GM18909 (cell line): ENCODE results near the gene BRD2.
"Not testable (repeated sequence)": the region's sequence is repeated elsewhere in the genome, so short reads cannot be mapped to it uniquely, and the experiment has no call there.

Experiments used
- ATAC-seq: cut with Tn5 transposase; IDR thresholded peaks from one replicate; pipeline ENCODE4 v1.9.1; 2021; ENCODE audit warnings: mild to moderate bottlenecking; ENCODE audit not compliant: unreplicated experiment, poor library complexity

The BRD2 gene

DNA sequence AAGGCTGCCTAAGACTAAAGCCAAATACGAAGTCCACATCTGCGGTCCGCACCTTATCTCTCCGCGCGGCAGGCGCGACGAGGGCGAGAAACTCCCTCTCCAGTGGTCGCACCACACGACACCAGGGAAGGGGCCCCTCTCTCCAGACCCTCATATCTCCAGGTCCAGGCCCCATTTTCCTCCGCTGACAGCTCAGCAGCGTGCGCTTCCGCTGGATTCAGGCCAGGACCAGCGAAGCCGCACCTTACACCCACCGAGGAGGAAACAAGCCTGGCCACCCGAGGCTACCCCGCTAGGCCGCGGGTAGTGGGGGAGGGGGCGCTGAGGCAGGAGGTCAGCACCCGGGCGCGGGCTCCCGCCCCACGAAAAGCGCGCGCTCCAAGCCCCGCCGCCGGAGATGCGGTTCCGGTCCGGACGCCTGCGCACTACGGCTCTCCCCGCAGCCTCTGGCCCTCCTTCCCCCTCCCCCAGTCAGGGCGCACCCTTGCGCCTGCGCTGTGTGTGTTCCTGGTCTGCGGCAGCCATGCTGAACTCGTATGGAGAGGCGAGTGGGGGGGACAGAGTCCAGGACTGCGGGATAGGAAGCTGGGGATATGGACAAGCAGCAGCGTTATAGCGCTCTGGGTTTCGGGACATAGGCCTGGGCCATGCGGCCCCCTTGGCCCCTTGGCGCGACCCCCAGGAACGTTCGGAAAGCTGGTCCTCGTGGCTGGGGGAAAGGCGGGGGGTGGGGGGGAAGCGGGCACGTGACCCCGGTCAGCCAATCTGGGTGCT, at the start of gene BRD2:
Gene BRD2, plus strand, starts transcription at position 502 of the 774 bp plus-strand sequence. CDS start 4,305 bp downstream, outside the sequence.
- peak; percentile 39 for ATAC-seq

DNA sequence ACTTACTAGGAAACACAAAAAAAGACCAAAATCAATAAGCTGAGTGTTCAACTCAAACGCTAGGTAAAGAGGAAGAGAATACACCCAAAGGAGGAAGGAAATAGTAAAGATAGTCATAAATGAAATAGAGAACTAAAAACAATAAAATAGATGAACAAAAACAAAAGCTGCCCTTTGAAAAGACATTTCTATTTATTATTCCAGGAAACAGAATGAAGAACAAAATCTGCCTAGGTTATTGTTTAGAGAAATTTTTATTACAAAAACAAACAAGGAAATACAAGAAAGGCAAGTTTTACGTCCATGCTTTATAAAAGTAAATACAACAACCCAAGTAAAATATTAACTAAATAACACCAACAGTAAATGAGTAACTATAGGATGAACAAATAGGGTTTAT, 47.7 kb upstream of the BRD2 start:
- no peak for ATAC-seq

DNA sequence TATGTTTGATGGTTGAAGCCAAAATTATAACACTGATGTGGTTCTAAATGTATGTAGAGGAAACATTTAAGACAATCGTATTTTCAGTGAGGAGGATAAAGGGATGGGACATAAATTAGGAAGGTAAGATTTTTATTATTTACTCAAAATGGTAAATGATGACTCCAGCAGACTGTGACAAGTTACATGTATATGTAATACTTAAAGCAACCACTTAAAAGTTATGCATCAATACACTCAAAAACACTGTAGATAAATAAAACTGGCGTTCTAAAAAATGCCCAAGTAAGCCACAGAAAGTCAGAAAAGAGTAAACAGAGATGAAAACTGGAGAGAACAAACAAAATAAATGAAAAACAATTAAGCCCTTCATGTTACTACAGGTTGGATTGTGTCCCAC, 46.3 kb upstream of the BRD2 start:
- ATAC-seq: no peak

DNA sequence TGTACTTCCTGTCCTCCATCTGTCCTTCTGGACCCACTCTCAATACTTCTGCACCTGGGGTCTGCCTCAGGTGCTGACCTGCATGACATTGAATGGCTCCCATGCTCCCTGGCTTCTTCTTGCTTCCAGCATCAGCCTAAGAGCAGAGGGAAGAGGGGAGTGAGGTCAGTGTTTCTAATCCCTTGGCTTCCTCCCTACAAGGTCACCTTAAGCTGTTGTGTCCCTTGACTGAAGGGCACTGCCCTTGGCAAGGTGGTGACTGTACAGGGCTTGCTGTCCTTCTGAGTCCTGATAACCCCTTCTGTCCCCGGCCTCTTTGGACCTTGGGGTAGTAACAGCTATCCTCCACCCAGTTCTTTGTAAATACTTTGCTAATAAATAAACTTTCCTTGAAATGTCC, 37.2 kb upstream of the BRD2 start:
- ATAC-seq: no peak

DNA sequence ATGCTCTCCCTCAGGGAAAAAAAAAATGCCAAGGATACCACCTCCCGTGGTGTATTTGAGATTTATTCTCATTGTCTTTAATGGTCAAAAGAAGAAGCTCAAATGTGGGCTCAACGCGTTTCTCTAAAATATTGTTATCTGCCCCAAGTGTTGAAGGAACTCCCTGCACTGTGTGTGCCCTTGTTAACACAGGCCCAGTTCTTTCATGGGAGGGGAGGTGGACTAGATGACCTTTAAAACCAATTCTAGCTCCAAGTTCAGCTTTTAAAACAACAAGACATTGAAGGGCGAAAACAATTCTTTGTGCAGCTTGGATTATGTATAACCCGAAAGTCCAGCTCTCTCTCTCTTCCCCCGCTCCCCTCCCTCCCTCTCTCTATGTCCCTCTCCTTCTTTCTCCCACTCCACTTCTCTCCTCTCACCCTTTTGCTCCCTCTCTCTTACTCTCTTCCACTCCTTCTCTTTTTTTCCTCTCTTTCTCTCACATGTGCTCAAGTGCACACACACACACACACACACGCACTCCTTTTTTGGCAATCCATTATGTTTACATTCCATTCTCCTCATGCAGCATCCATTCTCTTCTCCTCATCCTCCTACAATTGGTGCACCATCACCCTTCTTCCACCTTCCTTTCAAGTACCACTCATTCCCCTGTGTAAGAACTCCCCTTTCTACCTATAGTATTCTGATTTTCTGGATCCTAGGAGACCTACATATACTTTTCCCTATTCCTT, 36.1 kb upstream of the BRD2 start:
- no peak for ATAC-seq

DNA sequence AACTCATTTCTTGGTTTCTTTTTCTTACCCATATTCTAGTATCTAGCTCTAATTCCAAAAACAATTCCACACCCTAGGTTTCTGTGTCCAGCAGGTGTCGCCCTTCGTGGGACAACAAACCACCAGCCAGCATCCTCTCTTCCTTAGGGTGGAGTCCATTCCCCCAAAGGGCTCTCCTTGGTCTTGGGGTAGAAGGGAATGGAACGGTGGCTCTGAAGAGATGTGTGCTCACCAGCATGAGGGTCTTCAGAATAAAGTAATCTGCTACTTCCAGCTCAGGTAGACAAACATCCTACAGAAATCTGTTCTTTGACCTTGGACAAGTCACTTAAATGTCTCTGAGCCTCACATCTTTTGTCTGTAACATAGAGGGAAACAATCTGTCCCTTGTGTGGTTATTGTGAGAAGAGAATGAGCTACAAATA, 34.7 kb upstream of the BRD2 start:
- ATAC-seq: no peak

DNA sequence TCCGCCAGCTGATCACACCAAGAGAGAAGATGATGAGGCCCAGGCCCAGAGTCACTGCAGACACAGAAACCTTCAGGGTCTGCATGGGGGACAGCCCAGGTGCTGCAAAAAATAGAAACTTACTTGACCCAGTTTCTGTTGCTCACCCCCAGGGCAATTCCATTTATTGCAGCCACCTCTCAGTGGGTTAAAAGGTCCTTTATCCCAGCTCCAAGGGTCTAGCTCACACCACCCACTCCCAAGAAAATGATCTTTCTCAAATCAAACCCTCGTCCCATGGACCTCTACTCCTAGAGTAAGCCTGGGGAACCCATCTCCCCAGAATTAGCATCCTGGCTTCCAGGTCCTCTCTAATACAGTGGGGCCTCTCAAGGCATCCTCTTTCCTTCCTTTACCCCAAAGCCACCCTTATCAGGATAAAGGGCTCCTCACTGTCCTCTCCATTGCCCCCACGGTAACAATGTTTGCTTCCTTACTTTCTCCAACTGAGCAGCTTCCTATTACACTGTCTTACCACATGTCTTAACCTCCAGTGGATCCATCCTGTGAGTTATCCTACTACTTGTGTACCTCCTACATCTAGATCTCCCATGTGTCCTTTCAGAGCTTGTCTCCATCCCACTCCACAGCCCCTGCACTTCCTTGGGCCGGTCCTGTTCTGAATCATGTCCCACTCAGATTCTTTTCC, 32.7 kb upstream of the BRD2 start:
- no peak for ATAC-seq

DNA sequence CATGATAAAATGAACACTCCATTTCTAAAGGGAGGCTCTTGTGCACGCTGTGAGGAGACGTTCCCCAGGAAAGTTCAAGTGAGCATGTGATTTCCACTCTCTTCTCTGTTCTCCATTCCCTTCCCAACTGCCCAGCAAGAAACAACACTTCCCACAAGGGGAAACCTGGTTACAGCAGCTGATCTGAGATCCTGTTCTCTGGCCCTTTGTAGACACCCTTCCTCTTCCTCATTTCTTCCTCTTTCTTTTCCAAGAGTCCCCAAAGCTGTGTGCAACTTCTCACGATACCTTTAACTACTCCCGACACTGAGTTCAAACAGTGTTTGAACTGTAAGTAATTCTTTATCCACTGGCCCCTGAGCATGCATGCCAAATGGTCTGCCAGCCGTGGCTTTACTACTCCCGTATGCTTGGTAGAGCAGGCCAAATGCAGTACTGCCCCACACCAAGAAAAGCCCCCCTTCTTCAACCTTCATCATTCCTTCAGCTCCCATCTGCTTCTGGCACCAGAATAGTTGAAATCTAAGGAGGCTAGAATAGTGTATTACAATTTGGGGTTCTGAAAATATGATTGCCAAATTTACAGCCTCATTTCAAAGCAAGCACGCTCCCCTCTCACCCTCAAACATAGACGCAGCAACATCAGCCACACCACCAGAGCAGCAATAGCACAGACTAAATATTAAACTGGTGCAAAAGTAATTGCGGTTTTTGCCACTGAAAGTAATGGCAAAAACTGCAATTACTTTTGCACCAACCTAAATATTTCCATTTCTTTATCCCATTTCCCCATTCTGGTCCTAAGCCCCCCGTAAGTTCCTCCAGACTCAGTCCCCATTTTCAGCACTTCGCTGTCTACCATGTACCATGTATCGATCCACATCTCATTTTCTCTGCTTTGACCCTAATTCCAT, 31.9 kb upstream of the BRD2 start:
- no peak for ATAC-seq

DNA sequence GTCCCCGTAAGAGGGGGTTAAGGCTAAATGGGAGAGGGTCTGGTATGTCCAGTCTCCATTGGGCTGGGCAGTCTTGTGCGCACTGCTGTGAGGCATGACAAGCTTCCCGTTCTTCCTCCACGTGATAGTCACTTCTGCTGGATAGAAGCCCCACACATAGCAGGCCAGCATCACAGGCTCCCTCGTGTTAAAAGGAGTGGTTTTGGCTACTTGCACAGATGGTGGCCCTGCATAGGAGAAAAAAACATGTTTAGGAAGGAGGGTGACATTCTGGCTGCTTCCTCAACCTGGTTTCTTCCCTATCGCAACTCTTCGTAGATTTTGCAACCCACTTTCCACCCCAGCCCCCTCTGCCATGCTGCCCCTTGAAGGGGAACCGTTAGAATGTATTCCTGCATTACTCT, 31.2 kb upstream of the BRD2 start:
- no peak for ATAC-seq

DNA sequence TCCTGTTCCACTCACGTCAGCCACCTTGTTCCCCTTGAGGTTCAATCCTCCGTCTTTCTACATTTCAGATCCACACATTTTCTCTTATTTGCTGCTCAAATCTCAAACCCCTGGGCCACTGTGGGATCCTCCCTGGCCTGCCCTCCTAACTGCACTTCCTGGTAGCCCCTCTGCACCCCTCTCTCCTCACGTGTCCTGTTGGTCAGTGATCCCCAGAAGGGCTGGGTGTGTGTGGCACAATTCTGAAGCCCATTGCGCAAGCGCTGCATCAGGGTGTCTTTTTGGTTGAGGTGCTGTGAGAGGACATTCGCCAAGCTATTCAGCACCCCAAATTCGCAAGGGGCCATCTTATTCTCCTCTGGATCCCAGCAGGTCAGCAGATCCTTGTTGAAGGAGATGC, 29.9 kb upstream of the BRD2 start:
- no peak for ATAC-seq

DNA sequence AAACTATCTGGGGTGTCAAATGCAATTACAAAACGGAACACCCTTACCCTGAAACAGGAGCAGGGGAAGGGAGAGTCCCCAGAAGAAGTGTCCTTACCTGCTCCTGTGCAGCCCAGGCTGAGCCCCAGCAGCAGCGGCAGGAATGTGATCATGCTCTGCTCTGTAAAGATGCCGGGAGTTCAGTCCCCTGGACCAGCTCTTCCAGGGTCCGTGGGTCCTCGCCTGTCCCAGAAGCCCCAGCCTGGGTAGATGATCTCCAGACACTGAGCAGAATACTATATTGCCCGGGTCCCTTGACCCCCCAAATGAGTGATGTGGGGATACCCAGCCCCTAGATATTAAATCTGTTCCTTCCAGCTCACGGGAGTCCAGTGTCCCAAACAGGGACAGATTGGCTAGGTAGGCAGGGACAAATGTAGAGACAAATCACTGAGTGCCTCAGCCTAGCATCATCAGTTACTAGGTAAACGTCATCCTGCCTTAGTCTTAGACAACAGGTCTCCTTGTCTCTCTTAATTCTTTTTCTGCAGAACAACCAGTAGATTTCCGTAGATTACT, 27.7 kb upstream of the BRD2 start, which contains the start of gene HLA-DMB:
Gene HLA-DMB, minus strand, starts transcription at position 373 of the 558 bp plus-strand sequence. Its CDS starts 221 bp downstream, at position 152.
- peak; percentile 64 for ATAC-seq

DNA sequence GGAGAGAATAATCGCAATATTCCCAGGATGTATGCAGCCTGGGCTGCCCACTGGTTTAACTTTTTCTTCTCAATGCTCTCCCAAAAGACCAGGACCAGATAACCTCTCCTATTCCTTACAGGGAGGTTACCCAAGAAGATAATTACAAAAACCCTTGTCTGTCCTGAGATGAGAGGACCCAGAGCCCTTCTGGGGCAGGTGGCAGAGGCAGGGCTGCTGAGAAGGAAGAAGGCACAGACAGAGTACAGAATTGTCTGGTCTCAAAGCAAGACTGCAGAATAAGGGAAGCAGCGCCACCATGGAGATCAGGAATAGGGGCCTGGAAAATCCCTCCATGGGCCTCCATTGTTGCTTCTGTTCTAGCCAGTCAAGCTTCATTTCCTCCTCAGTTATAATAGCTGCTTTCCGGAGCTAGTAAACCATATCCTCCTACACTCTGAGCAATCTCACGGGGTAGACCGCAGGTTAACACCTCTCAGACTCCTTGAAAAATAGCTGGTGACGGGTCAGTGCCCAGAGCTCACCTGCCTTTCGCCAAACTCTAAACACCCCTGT, 27.1 kb upstream of the BRD2 start:
- ATAC-seq: peak; percentile 62

DNA sequence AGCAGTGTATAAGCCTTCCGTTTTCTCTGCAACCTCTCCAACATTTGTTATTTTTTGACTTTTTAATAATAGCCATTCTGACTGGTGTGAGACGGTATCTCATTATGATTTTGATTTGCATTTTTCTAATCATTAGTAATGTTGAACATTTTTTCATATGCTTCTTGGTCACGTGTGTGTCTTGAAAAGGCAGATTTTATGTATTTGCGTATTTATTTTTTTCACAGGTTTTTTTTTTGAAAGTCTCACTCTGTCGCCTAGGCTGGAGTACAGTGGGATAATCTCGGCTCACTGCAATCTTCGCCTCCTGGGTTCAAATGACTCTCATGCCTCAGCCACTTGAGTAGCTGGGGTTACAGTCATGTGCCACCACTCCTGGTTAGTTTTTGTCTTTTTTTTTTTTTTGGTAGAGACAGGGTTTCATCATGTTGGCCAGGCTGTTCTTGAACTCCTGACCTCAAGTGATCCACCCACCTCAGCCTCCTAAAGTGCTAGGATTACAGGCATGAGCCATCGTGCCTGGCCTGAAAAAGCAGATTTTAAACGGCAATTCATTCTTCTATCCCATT, 25.8 kb upstream of the BRD2 start:
- not testable (repeated sequence) for ATAC-seq

DNA sequence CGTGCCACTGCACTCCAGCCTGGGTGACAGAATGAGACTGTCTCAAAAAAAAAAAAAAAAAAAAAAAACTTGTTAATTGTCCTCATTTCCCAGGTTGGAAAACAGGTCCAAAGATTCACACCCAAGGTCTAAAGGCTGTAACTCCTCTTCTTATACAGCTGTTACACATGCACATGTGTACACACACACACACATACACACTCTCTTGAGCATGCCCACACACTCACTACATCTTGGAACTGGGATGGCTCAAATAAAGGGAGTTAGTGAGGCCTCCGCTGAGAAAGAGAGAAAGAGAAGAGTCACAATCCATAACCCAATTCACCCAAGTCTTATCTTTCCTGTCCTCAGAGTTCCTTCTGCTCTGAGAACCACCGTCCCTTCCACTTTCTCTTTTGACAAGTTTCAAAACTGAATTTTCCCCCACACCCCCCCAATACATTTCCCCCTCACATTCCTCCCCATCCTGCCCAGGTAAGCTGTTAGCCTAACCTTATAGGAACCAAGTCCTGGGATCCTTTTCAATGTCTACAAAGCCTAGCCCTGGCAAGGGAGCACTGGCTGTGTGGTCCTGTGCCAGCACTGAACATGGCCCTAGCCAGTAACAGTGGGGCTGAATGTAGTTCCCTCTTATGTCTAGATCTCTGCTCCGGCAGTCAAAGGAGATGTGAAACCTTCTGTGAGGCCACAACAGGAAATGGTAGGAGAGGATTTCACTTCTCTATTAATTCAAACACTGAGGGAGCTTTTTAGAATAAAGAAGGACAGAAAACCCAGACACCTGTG, 24.3 kb upstream of the BRD2 start:
- peak; percentile 35 for ATAC-seq

DNA sequence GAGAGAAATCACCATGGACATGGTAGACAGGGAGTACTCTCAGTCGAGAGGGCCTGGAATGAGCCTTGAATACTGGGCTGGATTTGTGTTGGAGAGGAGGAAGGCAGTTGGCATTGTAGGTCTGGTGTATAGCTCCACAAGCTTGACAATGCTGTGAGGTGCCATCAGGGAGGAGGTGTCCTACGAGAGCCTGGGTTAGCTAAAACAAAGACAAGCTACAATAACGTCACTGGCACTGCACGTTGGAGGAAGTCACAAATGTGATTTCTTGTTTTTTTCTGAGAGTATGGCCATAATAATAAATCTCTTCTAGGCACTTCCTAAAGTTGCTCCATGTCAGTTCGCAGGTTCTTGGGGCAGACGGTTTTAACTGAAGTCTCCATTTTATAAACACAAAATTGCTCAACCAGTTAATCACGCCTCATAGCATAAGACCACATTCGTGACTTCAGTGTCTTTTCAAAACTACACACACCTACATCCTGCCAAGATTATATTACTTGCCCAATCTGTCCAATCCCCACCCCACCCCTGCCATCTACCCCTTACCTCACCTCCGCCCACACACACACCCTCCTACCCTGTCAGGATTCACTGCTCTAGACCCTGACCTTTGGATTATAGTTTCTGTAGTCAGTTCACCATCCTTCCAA, 23.2 kb upstream of the BRD2 start:
- no peak for ATAC-seq

DNA sequence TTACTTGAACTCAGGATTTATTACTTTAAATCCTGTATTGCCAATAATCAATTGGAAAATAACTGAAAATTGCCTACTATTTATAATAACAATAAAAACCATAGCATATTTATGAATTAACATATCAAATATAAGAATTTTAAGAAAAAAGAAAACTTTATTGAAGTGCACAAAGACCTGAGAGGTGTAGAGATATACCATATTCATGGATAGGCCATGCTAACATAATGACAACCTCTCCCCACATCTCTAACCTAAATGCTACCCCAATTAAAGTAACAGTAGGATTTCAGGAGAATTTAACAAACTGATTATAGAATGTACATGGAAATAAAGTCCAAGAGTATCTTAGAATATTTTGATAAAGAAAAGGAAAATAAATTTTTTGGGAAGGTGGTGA, 22.4 kb upstream of the BRD2 start:
- no peak for ATAC-seq

DNA sequence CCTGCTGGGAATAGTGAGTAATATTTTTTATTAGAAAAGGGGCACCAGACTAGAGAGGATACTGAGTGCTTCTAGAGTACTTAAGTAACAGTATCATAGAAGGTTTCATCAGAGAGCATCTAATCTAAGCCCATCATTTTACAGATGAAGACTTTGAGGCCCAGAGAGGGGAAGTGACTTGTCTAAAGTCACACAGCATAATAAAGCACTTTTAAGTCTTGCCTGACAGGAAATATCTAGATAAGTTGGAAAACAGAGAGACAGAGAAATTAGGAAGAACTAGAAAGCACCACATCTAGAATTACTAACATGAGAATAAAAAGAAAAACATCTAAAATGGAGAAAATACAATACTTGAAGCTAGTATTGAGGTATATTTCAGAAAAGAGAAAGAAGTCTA, 21.5 kb upstream of the BRD2 start:
- ATAC-seq: no peak
